ENCODE data around the gene VPS8. TPM values are rescaled to one million over a fixed set of nuclear protein-coding genes. Genes with fewer than 3 reads are reported as not detected.

VPS8 gene
- total and polyA plus RNA-seq, 2 of the 8 experiments (the other 6 are each of a cell fraction or from before 2014, with no cell fraction given) = 13.0 to 41.0 TPM

DNA sequence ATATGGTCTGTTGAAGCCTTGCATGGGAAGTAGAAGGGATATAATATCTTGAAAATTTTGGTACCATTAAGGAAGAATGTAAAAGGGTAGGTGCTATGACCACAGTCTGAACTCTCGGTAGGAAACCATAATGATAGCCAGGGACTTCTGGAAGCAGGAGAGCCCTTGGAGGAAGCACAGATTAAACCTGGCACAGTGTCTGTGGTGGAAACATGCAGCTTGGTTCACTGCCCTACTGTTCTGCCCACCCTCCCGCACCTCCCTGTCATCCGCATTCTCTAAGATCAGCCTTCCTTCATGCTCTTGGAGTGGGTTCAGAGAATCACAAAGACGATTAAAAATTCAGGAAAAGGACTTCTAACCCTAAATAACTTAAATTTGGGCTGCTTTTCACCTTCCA lies 20.9 kb downstream of the VPS8 start:
- no peak overlapping the region for H3K4me3 ChIP-seq (ENCODE audit: extremely low read depth in 1 of 4, insufficient read depth in 2 of 4, low read depth in 3 of 4, low read length in 4 of 4)
- no peak overlapping the region for H3K18ac ChIP-seq (ENCODE audit: extremely low read depth, low read length)
- H2BK5ac ChIP-seq (ENCODE audit: low read depth, low read length) = no peak overlapping the region
- H3K4ac ChIP-seq (replicated peaks; ENCODE audit: insufficient read length, low read depth, low read length) = no peak overlapping the region
- no peaks in the 10 kb centered on the region for H3K79me2 ChIP-seq (ENCODE audit: control insufficient read depth in 1 of 2, insufficient read depth in 2 of 2, low read length in 2 of 2)
- no peak overlapping the region for H3K4me2 ChIP-seq (ENCODE audit: insufficient read depth in 1 of 2, low read depth in 2 of 2, low read length in 2 of 2)
- no peak overlapping the region for H3K14ac ChIP-seq (ENCODE audit: insufficient read length)
- H4K91ac ChIP-seq (replicated peaks; ENCODE audit: insufficient read length, low read length) = no peak overlapping the region
- no peak overlapping the region for H2BK15ac ChIP-seq (ENCODE audit: low read length)
- WGBS, 2 experiments (ENCODE audit: extremely low coverage in 1 of 2, insufficient coverage in 1 of 2, insufficient read length in 1 of 2, insufficient replicate concordance in 2 of 2, low coverage in 1 of 2, low lambda C conversion rate in 2 of 2, missing lambda C conversion rate in 1 of 2) = 91% methylated on average over 4 of the region's 4 CpGs; no CpG with 5 or more reads in 1 of the 2 experiments
- H2AK5ac ChIP-seq (ENCODE audit: low read depth, low read length) = no peak overlapping the region
- H3K36me3 ChIP-seq (ENCODE audit: control insufficient read depth in 2 of 4, insufficient read depth in 4 of 4, low read length in 3 of 4) = peaks cover 0 to 14% (median 0%) of the 10 kb centered on the region in 4 experiments; a peak in 2 of 8 replicates
- no peak overlapping the region for H2BK12ac ChIP-seq (ENCODE audit: low read depth, low read length)
- no peaks in the 10 kb centered on the region for H3K27me3 ChIP-seq (replicated peaks in 1 of 4; ENCODE audit: control insufficient read depth in 3 of 4, extremely low read depth in 1 of 4, insufficient read depth in 3 of 4, low read length in 3 of 4)
- H3K4me1 ChIP-seq (replicated peaks in 1 of 4; ENCODE audit: control insufficient read depth in 3 of 4, insufficient read depth in 4 of 4, low read length in 3 of 4) = no peaks in the 10 kb centered on the region
- no peak overlapping the region for H2BK120ac ChIP-seq (replicated peaks; ENCODE audit: low read depth, low read length)
- H2AFZ ChIP-seq (ENCODE audit: low read length) = no peak overlapping the region
- H3K56ac ChIP-seq (replicated peaks; ENCODE audit: insufficient read length, low read depth, low read length) = no peak overlapping the region
- H3K23ac ChIP-seq (ENCODE audit: insufficient read length) = no peak overlapping the region
- no peak for TF ChIP-seq NANOG (IDR thresholded peaks at IDR 0.05; ENCODE audit: insufficient read depth, low read depth, low read length, poor library complexity, severe bottlenecking)
- TF ChIP-seq RNF2 (IDR thresholded peaks at IDR 0.05; ENCODE audit: borderline replicate concordance, low read depth, low read length, missing control alignments, poor library complexity, severe bottlenecking) = no peak
- no peak for TF ChIP-seq GTF2F1 (IDR thresholded peaks at IDR 0.05; ENCODE audit: borderline replicate concordance, low read depth, low read length)
- no peak overlapping the region for H2BK20ac ChIP-seq (ENCODE audit: low read length)
- ChIA-PET POLR2A (ENCODE audit: partially characterized antibody) (no interaction called here), CTCF (ENCODE audit: partially characterized antibody) (interaction anchor here (1.2 kb wide), 1 partner anchor 275 kb away, joined by 3 read pairs; no protein-coding TSS in a partner anchor)
- DNase-seq (ENCODE audit: low read depth in 1 of 2, low spot score in 2 of 2) = no peak
- no peaks in the 10 kb centered on the region for H3K79me1 ChIP-seq (ENCODE audit: low read depth, low read length)
- H3K27ac ChIP-seq (ENCODE audit: low read depth, low read length) = no peak overlapping the region
- H4K8ac ChIP-seq (ENCODE audit: extremely low read depth, insufficient read depth, low read length) = no peak overlapping the region
- H3K23me2 ChIP-seq (ENCODE audit: low read depth, low read length) = no peaks in the 10 kb centered on the region
- H4K5ac ChIP-seq (ENCODE audit: insufficient read length, low read depth, low read length) = no peak overlapping the region
- peaks cover 0 to 3% of the 10 kb centered on the region in 2 experiments for H4K20me1 ChIP-seq (replicated peaks in 1 of 2; ENCODE audit: control insufficient read depth in 1 of 2, insufficient read depth in 2 of 2, low read length in 2 of 2)
- FAIRE-seq = no peak
- no peaks in the 10 kb centered on the region for H3K9me3 ChIP-seq (ENCODE audit: insufficient read depth in 2 of 2, low read depth in 1 of 2, low read length in 1 of 2)
- H3K9ac ChIP-seq (replicated peaks in 1 of 4; ENCODE audit: extremely low read depth in 1 of 4, low read depth in 3 of 4, low read length in 3 of 4) = no peak overlapping the region
